Measurements from ENCODE around the gene UGT1A4.

GRCh38 chr2:233793465-233794127, 75.1 kb downstream of the UGT1A4 start:
- TF ChIP-seq, protein P1, sequence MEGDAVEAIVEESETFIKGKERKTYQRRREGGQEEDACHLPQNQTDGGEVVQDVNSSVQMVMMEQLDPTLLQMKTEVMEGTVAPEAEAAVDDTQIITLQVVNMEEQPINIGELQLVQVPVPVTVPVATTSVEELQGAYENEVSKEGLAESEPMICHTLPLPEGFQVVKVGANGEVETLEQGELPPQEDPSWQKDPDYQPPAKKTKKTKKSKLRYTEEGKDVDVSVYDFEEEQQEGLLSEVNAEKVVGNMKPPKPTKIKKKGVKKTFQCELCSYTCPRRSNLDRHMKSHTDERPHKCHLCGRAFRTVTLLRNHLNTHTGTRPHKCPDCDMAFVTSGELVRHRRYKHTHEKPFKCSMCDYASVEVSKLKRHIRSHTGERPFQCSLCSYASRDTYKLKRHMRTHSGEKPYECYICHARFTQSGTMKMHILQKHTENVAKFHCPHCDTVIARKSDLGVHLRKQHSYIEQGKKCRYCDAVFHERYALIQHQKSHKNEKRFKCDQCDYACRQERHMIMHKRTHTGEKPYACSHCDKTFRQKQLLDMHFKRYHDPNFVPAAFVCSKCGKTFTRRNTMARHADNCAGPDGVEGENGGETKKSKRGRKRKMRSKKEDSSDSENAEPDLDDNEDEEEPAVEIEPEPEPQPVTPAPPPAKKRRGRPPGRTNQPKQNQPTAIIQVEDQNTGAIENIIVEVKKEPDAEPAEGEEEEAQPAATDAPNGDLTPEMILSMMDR (IDR thresholded peaks at IDR 0.05): no peak
- TF ChIP-seq POLR2AphosphoS5 (IDR thresholded peaks at IDR 0.05) (no peak), EP300 (IDR thresholded peaks at IDR 0.05) (no peak)

Measured in stomach (tissue), 4 donors.